Gastroesophageal sphincter (tissue), 3 donors: ENCODE measurements around the gene PARL.

Experiments
- EP300 ChIP-seq: sonication (generic); formaldehyde crosslinking; IDR thresholded peaks from one replicate; pipeline ENCODE4 v1.6.1; 2017; ENCODE audit warnings: antibody characterized with exemption, mild to moderate bottlenecking
- POLR2A ChIP-seq, 2 donors: fragments of 450-650 bp; IDR thresholded peaks; one replicate each; pipeline ENCODE4 v1.6.1; 2017; ENCODE audit warnings: antibody characterized with exemption in 2 of 2, mild to moderate bottlenecking in 2 of 2, moderate library complexity in 1 of 2
- TF ChIP-seq, protein P1 (sequence below), 4 experiments: fragments of 200-600 bp in 2 of 4; fragments of 450-650 bp in 2 of 4; sonication (generic) in 1 of 4; IDR thresholded peaks; one replicate each; pipeline ENCODE4 v1.5.1; 2017 to 2019; ENCODE audit warnings: antibody characterized with exemption in 4 of 4, mild to moderate bottlenecking in 2 of 4, moderate library complexity in 2 of 4

DNA sequence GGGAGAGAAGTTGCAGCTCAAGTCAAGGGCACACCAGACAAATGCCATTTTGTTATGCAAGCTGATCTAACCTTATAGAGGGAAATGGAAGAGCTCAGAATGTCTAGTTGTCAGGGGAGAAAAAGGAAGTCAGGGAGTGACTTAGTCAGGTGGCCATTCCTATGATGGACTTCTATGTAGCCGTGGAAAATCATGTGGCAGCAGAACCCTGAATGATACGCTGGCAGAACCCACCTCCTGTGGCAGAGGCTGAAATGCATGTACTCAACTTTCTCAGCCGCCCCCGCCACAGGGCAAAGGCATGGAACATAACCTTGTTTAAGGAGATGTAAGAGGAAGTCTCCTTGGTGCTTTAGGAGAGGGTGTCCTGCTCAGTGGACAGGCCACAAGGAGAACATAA, 37.7 kb upstream of the PARL start:
- TF ChIP-seq, protein P1, sequence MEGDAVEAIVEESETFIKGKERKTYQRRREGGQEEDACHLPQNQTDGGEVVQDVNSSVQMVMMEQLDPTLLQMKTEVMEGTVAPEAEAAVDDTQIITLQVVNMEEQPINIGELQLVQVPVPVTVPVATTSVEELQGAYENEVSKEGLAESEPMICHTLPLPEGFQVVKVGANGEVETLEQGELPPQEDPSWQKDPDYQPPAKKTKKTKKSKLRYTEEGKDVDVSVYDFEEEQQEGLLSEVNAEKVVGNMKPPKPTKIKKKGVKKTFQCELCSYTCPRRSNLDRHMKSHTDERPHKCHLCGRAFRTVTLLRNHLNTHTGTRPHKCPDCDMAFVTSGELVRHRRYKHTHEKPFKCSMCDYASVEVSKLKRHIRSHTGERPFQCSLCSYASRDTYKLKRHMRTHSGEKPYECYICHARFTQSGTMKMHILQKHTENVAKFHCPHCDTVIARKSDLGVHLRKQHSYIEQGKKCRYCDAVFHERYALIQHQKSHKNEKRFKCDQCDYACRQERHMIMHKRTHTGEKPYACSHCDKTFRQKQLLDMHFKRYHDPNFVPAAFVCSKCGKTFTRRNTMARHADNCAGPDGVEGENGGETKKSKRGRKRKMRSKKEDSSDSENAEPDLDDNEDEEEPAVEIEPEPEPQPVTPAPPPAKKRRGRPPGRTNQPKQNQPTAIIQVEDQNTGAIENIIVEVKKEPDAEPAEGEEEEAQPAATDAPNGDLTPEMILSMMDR (IDR thresholded peaks at IDR 0.05): no peak
- no peak for TF ChIP-seq EP300
- TF ChIP-seq POLR2A (IDR thresholded peaks at IDR 0.05): no peak
